ENCODE results near the gene SAPCD2.
A peak's percentile ranks its signal among the peaks of the same experiment; 100 is the strongest.
"Not testable (repeated sequence)": the region's sequence is repeated elsewhere in the genome, so short reads cannot be mapped to it uniquely, and the experiment has no call there.

The SAPCD2 gene

DNA sequence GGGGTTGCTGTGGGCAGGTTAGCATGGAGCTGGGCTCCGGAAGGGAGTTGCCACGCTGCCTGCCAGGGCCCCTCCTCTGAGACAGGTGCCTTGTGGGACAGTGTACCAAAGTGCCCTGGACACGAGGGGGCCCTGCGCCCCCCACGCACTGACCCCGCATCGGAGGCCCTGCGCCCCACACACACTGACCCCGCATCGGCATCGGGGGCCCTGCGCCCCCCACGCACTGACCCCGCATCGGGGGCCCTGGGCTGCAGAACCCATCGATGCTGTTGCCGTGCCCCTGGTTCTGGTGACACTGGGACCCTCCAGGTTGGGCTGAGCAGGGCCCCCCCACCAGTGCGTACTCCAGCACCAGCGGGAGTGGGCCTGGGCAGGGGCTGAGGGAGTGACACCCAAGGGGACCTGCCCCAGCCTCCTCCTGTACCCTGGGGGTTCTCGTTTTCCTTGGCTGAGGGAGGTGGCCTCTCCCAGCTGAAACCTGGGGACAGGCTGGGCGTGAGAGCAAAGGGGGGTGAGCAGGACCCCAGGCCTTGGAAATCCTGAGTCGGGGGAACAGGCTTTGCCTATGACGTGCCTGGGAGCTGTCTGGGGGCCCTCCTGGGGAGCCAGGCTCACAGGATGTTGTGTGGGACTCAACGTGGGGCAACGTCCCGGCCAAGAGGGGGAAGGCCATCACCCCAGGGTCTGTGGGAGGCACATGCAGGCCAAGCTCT, 6.9 kb downstream of the SAPCD2 start:
- Histone ChIP-seq H3K36me3 (ENCODE audit: control insufficient read depth in 1 of 2, insufficient read depth in 2 of 2, low read length in 2 of 2) (peaks cover 0 to 5% of the 10 kb centered on the region in 2 donors), H3K4me1 (ENCODE audit: control insufficient read depth in 1 of 2, insufficient read depth in 2 of 2, low read length in 2 of 2) (peaks cover 6 to 8% of the 10 kb centered on the region in 2 donors), H3K27me3 (ENCODE audit: control insufficient read depth in 1 of 2, insufficient read depth in 2 of 2, low read length in 2 of 2) (no peaks in the 10 kb centered on the region), H3K27ac (ENCODE audit: low read depth, low read length) (no peak overlapping the region), H3K9me3 (ENCODE audit: control insufficient read depth in 1 of 2, low read length in 2 of 2) (no peaks in the 10 kb centered on the region), H3K4me3 (ENCODE audit: low read depth in 1 of 2, low read length in 2 of 2) (no peak overlapping the region), H3K9ac (ENCODE audit: low read depth in 1 of 2, low read length in 2 of 2) (no peak overlapping the region)

DNA sequence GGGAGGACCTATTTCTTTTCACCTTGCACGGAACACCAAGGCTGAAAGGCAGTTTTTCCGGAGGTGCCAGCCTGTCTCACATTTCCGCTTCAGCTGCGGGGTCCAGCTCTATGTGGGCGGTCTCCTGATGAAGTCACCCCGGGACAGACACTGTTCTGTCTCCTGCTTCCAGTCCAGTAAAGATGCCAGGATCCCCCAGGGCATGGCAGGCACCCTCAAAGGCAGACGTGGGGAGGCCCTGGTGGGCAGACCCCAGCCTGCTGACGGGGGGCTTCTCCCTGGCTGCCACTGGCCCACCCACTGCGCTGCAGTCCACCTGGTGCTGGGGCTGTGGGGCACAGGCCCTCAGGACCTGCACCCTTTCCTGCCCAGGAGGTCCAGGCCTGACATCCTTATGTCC, 7.6 kb downstream of the SAPCD2 start:
- not testable (repeated sequence) for H3K9ac ChIP-seq (ENCODE audit: low read depth in 1 of 2, low read length in 2 of 2); H3K4me3 ChIP-seq (ENCODE audit: low read depth in 1 of 2, low read length in 2 of 2); H3K36me3 ChIP-seq (ENCODE audit: control insufficient read depth in 1 of 2, insufficient read depth in 2 of 2, low read length in 2 of 2); H3K4me1 ChIP-seq (ENCODE audit: control insufficient read depth in 1 of 2, insufficient read depth in 2 of 2, low read length in 2 of 2); H3K27ac ChIP-seq (ENCODE audit: low read depth, low read length); H3K27me3 ChIP-seq (ENCODE audit: control insufficient read depth in 1 of 2, insufficient read depth in 2 of 2, low read length in 2 of 2); H3K9me3 ChIP-seq (ENCODE audit: control insufficient read depth in 1 of 2, low read length in 2 of 2)

DNA sequence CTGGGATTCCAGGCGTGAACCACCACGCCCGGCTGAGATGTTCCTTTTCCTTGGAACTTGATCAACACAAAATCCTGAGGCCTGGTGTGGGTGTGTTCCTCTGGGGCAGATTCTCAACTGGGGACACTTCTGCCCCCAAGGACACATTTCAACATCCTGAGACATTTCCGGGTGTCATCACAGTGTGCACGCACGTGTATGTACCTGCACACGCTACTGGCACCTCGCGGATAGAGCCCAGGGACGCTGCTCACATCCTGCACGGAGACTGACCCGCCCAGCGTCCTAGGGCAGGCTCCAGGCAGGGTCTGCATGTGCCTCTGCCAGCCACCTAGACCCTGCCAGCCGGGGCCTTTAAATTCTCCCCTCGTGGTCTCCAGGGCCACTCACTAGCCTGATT, 8.0 kb downstream of the SAPCD2 start:
- Histone ChIP-seq H3K9ac (ENCODE audit: low read depth in 1 of 2, low read length in 2 of 2) (no peak overlapping the region), H3K9me3 (ENCODE audit: control insufficient read depth in 1 of 2, low read length in 2 of 2) (no peaks in the 10 kb centered on the region), H3K4me1 (ENCODE audit: control insufficient read depth in 1 of 2, insufficient read depth in 2 of 2, low read length in 2 of 2) (no peaks in the 10 kb centered on the region), H3K27ac (ENCODE audit: low read depth, low read length) (no peak overlapping the region), H3K27me3 (ENCODE audit: control insufficient read depth in 1 of 2, insufficient read depth in 2 of 2, low read length in 2 of 2) (no peaks in the 10 kb centered on the region), H3K36me3 (ENCODE audit: control insufficient read depth in 1 of 2, insufficient read depth in 2 of 2, low read length in 2 of 2) (peaks cover 0 to 5% of the 10 kb centered on the region in 2 donors), H3K4me3 (ENCODE audit: low read depth in 1 of 2, low read length in 2 of 2) (no peak overlapping the region)

DNA sequence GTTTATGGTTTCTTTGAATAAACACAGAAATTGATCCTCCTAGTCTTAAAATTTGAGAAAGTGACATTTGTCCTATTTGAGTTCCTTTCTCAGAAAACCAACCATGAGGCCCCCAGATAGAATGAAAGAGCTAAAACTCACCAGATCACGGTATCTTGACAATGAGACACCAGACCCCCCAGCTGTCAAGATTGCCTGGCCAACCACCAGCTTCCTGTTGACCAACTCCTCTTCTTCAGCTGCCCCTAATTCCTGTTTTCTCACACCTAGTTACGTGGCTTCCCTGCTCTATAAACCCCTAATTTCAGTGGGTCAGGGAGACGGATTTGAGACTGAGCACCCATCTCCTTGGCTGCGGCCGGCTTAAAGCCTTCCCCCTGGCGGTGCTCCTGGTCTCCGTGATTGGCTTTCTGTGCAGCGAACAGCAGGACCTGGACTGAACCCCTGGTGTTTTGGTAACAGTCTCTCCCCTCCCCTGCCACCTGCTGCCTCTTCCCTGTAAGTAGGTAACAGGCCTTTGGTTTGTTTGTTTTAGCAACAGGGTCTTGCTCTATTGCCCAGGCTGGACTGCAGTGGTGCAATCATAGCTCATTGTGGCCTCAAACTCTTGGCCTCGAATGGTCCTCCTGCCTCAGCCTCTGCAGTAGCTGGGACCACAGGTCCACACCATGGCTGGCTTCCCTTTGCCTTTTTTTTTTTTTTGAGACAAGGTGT, 11.7 kb downstream of the SAPCD2 start:
- Histone ChIP-seq H3K4me1 (ENCODE audit: control insufficient read depth in 1 of 2, insufficient read depth in 2 of 2, low read length in 2 of 2) (peaks cover 18 to 23% of the 10 kb centered on the region in 2 donors), H3K9ac (ENCODE audit: low read depth in 1 of 2, low read length in 2 of 2) (no peak overlapping the region), H3K27me3 (ENCODE audit: control insufficient read depth in 1 of 2, insufficient read depth in 2 of 2, low read length in 2 of 2) (no peaks in the 10 kb centered on the region), H3K36me3 (ENCODE audit: control insufficient read depth in 1 of 2, insufficient read depth in 2 of 2, low read length in 2 of 2) (no peaks in the 10 kb centered on the region), H3K9me3 (ENCODE audit: control insufficient read depth in 1 of 2, low read length in 2 of 2) (no peaks in the 10 kb centered on the region), H3K27ac (ENCODE audit: low read depth, low read length) (no peak overlapping the region), H3K4me3 (ENCODE audit: low read depth in 1 of 2, low read length in 2 of 2) (no peak overlapping the region)

DNA sequence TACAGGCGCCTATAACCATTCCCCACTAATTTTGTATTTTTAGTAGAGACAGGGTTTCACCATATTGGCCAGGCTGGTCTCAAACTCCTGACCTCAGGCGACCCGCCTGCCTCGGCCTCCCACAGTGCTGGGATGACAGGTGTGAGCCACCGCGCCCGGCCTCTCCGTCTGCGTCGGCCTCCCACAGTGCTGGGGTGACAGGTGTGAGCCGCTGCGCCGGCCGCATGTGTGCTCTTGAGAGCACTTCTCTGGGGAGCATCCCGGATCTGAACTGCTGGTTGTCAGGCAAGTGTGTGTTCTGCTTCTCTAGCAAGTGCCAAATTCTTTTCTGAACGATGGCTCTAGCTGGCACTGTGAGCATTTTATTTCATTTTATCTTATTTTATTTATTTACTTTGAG, 12.8 kb downstream of the SAPCD2 start:
- no peak overlapping the region for H3K27ac ChIP-seq (ENCODE audit: low read depth, low read length)

DNA sequence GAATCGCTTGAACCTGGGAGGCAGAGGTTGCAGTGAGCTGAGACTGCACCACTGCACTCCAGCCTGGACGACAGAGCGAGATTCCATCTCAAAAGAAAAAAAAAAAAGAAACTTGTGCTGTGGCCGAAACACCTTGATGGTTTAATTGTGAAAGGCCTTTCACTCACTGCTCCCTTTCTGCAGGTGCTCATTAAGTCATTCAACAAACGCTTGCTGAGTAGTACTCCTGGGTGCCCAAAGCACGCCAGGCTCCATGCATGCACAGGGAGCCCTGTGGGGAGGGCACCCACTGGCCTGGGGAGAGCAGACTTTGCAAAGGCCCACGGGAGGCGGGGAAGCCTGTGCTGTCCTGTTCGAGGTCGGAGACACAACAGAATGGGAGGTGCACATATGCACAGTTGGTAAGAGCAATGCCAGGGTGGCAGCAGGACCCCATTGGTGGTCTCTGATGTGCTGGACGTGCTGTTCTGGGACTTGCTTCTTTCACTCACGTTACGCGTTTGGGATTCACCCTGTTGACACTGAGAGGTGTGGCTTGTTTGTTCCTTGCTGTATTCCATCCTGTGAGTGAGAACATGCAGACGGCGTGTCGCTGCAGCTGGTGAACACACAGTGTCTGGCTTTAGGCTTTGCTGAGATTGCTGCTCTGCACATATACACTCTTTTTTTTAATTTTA, 13.5 kb downstream of the SAPCD2 start:
- Histone ChIP-seq H3K4me3 (ENCODE audit: low read depth in 1 of 2, low read length in 2 of 2) (peak overlapping the region in 1 of 2 donors; percentile 16), H3K27ac (ENCODE audit: low read depth, low read length) (no peak overlapping the region), H3K9ac (ENCODE audit: low read depth in 1 of 2, low read length in 2 of 2) (no peak overlapping the region), H3K36me3 (ENCODE audit: control insufficient read depth in 1 of 2, insufficient read depth in 2 of 2, low read length in 2 of 2) (no peaks in the 10 kb centered on the region), H3K4me1 (ENCODE audit: control insufficient read depth in 1 of 2, insufficient read depth in 2 of 2, low read length in 2 of 2) (peaks cover 18 to 30% of the 10 kb centered on the region in 2 donors), H3K27me3 (ENCODE audit: control insufficient read depth in 1 of 2, insufficient read depth in 2 of 2, low read length in 2 of 2) (peaks cover 6% of the 10 kb centered on the region in 2 donors), H3K9me3 (ENCODE audit: control insufficient read depth in 1 of 2, low read length in 2 of 2) (no peaks in the 10 kb centered on the region)

More for the DNA sequence above, 12.8 kb downstream of the SAPCD2 start:
- H3K9ac ChIP-seq (ENCODE audit: low read depth in 1 of 2, low read length in 2 of 2) = no peak overlapping the region
- peaks cover 5 to 6% of the 10 kb centered on the region in 2 donors for H3K27me3 ChIP-seq (ENCODE audit: control insufficient read depth in 1 of 2, insufficient read depth in 2 of 2, low read length in 2 of 2)
- no peaks in the 10 kb centered on the region for H3K36me3 ChIP-seq (ENCODE audit: control insufficient read depth in 1 of 2, insufficient read depth in 2 of 2, low read length in 2 of 2)
- H3K9me3 ChIP-seq (ENCODE audit: control insufficient read depth in 1 of 2, low read length in 2 of 2) = no peaks in the 10 kb centered on the region
- no peak overlapping the region for H3K4me3 ChIP-seq (ENCODE audit: low read depth in 1 of 2, low read length in 2 of 2)
- peaks cover 18 to 30% of the 10 kb centered on the region in 2 donors for H3K4me1 ChIP-seq (ENCODE audit: control insufficient read depth in 1 of 2, insufficient read depth in 2 of 2, low read length in 2 of 2)

DNA sequence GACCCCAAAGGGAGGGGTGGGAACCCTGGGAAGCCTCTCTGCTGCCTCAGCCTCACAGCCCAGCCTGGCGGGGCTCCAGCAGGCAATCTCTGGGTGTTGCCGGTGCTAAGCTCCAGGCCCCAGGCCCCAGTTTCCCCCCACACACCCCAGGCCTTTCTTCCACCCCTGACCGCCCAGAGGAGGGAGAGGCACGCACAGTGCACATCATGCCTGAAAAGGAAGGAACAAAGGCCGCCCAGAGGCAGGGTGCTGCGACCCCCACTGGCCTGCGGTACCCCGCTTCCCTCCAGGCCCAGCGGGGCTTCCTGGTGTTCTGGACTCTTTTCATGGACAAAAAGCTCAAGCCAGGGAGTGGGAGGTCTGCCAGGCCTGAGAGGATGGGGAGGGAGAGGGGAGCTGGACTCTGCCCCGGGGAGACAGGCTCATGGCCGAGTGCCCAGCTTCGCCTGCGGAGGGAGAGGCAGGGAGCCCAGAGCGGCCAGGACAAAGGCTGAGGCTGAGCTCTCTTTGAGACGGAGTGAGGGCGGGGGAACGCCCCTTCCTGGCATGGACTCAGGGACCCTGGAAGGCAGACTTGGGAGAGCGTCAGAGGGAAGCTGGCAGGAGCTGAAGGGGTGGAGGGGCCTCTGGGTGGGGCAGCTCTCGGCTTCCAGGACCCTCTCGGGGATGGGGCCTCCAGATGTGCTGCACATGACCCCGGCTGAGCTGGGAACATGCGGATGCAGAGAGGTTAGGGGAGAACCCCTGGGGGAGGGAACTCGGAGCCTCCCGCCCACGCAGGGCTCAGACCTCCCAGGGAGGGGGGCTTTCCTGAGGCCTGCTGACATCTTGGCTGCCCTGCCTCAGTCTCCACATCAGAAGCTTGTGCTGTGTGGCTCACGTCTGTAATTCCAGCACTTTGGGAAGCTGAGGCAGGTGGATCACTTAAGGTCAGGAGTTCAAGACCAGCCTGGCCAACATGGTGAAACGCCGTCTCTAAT, 14.7 kb downstream of the SAPCD2 start:
- Histone ChIP-seq H3K27ac (ENCODE audit: low read depth, low read length) (peak overlapping the region; percentile 77), H3K36me3 (ENCODE audit: control insufficient read depth in 1 of 2, insufficient read depth in 2 of 2, low read length in 2 of 2) (no peaks in the 10 kb centered on the region), H3K9me3 (ENCODE audit: control insufficient read depth in 1 of 2, low read length in 2 of 2) (no peaks in the 10 kb centered on the region), H3K27me3 (ENCODE audit: control insufficient read depth in 1 of 2, insufficient read depth in 2 of 2, low read length in 2 of 2) (peaks cover 6 to 11% of the 10 kb centered on the region in 2 donors), H3K9ac (ENCODE audit: low read depth in 1 of 2, low read length in 2 of 2) (peak overlapping the region; percentile 61 to 74), H3K4me3 (ENCODE audit: low read depth in 1 of 2, low read length in 2 of 2) (peak overlapping the region; percentile 28 to 46), H3K4me1 (ENCODE audit: control insufficient read depth in 1 of 2, insufficient read depth in 2 of 2, low read length in 2 of 2) (peaks cover 18 to 30% of the 10 kb centered on the region in 2 donors)

DNA sequence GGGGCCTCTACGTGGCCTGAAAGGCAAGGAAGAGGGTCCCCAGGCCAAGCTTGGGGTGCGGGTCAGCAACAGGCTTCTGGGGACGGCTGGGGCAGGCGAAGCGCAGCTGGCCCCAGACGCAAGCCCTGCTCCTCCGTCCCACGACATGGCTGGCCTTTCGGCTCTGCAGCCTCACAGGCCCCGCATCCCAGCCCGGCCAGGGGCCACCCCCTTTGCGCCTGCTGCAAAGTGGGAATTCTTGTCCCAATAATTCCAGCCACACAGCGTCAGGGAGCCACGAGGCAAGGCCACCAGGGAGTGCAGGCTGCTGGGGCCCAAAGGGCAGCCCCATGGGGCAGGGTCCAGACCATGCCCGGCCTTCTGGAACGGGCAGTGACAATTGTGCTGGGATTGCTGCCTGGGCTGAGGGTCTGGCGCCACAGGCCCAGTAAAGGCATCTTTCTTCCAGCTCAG, 15.4 kb downstream of the SAPCD2 start:
- Histone ChIP-seq H3K27me3 (ENCODE audit: control insufficient read depth in 1 of 2, insufficient read depth in 2 of 2, low read length in 2 of 2) (peaks cover 11 to 12% of the 10 kb centered on the region in 2 donors), H3K9me3 (ENCODE audit: control insufficient read depth in 1 of 2, low read length in 2 of 2) (no peaks in the 10 kb centered on the region), H3K36me3 (ENCODE audit: control insufficient read depth in 1 of 2, insufficient read depth in 2 of 2, low read length in 2 of 2) (no peaks in the 10 kb centered on the region), H3K4me3 (ENCODE audit: low read depth in 1 of 2, low read length in 2 of 2) (peak overlapping the region; percentile 46 to 55), H3K27ac (ENCODE audit: low read depth, low read length) (peak overlapping the region; percentile 77), H3K9ac (ENCODE audit: low read depth in 1 of 2, low read length in 2 of 2) (peak overlapping the region; percentile 61 to 74), H3K4me1 (ENCODE audit: control insufficient read depth in 1 of 2, insufficient read depth in 2 of 2, low read length in 2 of 2) (peaks cover 18 to 30% of the 10 kb centered on the region in 2 donors)

Data from duodenal mucosa (tissue), 2 donors.